ENCODE results near the gene CHST1. TPM values are rescaled to one million over a fixed set of nuclear protein-coding genes. Genes with fewer than 3 reads are reported as not detected.
A peak's percentile ranks its signal among the peaks of the same experiment; 100 is the strongest.

The CHST1 gene
- total and polyA plus RNA-seq, 8 donors: 3.1 to 10.2 (median 5.6) TPM

DNA sequence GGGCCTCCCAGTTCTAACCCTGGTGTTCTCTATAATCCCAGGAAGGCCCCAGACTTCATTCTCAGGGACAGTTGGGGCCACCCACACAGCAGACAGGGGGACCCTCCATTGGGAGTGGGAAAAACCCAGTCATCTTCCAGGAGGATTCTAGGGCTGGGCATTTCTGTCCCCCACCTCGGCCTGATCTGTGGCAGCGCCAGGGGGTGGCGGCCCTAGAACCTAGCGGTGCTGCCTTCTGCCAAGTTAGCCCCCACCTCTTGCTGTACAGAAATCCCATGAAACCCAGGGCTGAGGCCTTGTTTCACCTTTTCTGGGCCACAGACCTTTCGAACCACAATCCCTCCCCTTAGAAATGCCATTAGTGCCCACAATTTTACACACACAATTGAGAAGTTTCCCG lies 9.6 kb downstream of the CHST1 start:
- intact Hi-C loops (cut with DNase I): no loop called here
- TF ChIP-seq, protein P1, sequence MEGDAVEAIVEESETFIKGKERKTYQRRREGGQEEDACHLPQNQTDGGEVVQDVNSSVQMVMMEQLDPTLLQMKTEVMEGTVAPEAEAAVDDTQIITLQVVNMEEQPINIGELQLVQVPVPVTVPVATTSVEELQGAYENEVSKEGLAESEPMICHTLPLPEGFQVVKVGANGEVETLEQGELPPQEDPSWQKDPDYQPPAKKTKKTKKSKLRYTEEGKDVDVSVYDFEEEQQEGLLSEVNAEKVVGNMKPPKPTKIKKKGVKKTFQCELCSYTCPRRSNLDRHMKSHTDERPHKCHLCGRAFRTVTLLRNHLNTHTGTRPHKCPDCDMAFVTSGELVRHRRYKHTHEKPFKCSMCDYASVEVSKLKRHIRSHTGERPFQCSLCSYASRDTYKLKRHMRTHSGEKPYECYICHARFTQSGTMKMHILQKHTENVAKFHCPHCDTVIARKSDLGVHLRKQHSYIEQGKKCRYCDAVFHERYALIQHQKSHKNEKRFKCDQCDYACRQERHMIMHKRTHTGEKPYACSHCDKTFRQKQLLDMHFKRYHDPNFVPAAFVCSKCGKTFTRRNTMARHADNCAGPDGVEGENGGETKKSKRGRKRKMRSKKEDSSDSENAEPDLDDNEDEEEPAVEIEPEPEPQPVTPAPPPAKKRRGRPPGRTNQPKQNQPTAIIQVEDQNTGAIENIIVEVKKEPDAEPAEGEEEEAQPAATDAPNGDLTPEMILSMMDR (IDR thresholded peaks at IDR 0.05): no peak
- H3K4me3 ChIP-seq: no peak overlapping the region
- DNase-seq: no peak
- H3K27ac ChIP-seq: no peak overlapping the region
- H3K9me3 ChIP-seq: no peaks in the 10 kb centered on the region
- peaks cover 10 to 24% of the 10 kb centered on the region in 2 donors for H3K4me1 ChIP-seq
- H3K27me3 ChIP-seq: peaks cover 0 to 63% of the 10 kb centered on the region in 2 donors
- H3K36me3 ChIP-seq: no peaks in the 10 kb centered on the region
- ATAC-seq: no peak

DNA sequence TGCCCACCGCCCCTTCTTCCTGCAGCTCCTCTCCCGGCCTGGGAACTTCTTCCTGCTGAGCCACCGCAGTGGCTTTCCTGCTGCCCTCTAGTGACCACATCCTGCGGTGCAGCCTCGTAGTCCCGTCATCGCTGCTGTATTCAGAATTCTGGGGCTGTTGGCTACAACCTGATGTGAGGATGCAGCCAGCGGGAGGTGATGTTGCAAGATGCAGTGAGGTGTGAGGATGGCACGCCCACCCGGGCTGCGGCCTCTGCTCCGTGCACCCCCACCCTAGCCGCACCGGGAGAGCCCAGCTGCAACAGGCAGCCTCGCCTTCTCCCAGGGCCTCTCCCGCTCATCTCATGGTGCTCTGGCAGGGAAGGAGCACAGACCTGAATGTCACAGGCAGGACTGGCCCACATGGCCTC lies 10.1 kb downstream of the CHST1 start:
- ATAC-seq: peak; percentile 88
- Histone ChIP-seq H3K27ac (no peak overlapping the region), H3K27me3 (peaks cover 0 to 63% of the 10 kb centered on the region in 2 donors), H3K36me3 (no peaks in the 10 kb centered on the region), H3K4me1 (peaks cover 10 to 24% of the 10 kb centered on the region in 2 donors), H3K9me3 (no peaks in the 10 kb centered on the region), H3K4me3 (no peak overlapping the region)
- TF ChIP-seq, protein P1 (IDR thresholded peaks at IDR 0.05): peak; percentile 83 to 90
- peak; percentile 58 to 86 (median 78) for DNase-seq
- intact Hi-C loops (cut with DNase I): no loop called here

DNA sequence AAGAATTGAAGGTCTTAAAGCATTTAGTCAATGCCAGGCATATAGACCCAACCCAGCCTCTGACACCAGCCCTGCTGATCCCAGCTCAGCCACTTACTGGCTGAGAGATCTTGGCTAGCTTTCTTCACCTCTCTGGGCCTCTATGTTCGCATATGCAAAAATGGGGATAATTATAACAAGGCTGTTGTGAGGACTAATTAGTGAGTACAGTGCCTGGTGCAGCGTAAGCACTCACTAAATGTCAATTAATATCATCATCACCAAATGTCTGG lies 10.5 kb downstream of the CHST1 start:
- H3K36me3 ChIP-seq: no peaks in the 10 kb centered on the region
- H3K4me3 ChIP-seq: no peak overlapping the region
- no peak overlapping the region for H3K27ac ChIP-seq
- ATAC-seq (no peak), DNase-seq (peak in 1 of 4 donors; percentile 1)
- intact Hi-C loops (cut with DNase I): no loop called here
- no peaks in the 10 kb centered on the region for H3K9me3 ChIP-seq
- peaks cover 0 to 63% of the 10 kb centered on the region in 2 donors for H3K27me3 ChIP-seq
- H3K4me1 ChIP-seq: peaks cover 10 to 24% of the 10 kb centered on the region in 2 donors
- TF ChIP-seq, protein P1 (IDR thresholded peaks at IDR 0.05): no peak

- Histone ChIP-seq H3K36me3 (no peaks in the 10 kb centered on the region), H3K27ac (no peak overlapping the region), H3K4me1 (peaks cover 10 to 19% of the 10 kb centered on the region in 2 donors), H3K9me3 (no peaks in the 10 kb centered on the region), H3K4me3 (no peak overlapping the region), H3K27me3 (peaks cover 0 to 63% of the 10 kb centered on the region in 2 donors)
- intact Hi-C loops (cut with DNase I): no loop called here
- TF ChIP-seq, protein P1 (IDR thresholded peaks at IDR 0.05): no peak
- ATAC-seq (no peak), DNase-seq (peak in 1 of 4 donors; percentile 34)
Observed at GRCh38 chr11:45654231-45655011, 11.0 kb downstream of the CHST1 start.

DNA sequence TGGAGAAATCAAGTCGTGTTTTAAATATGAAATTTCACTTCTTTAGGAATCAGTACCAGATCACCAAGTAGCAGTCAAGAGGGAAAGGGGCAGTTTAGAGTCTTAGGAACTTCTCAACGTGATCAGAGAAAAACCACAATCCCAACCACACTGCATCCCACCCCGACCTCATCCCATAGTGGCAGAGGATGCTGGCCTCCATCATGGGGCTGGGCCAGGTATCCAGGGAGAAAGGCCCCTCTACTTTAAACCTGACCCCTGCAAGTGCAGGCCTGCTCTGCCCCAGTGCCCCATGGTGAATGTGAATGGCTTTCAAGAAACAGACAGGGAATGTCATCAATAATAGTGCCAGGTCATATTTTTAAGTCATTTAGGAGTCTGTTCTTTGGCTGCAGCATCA lies 12.1 kb downstream of the CHST1 start:
- peak in 1 of 4 donors; percentile 8 for DNase-seq
- no peaks in the 10 kb centered on the region for H3K36me3 ChIP-seq
- peaks cover 0 to 62% of the 10 kb centered on the region in 2 donors for H3K27me3 ChIP-seq
- TF ChIP-seq, protein P1 (IDR thresholded peaks at IDR 0.05): no peak
- intact Hi-C loops (cut with DNase I): no loop called here
- H3K9me3 ChIP-seq: no peaks in the 10 kb centered on the region
- ATAC-seq: no peak
- no peak overlapping the region for H3K27ac ChIP-seq
- peaks cover 2 to 11% of the 10 kb centered on the region in 2 donors for H3K4me1 ChIP-seq
- no peak overlapping the region for H3K4me3 ChIP-seq

All from left lung (tissue), 10 donors.